ENCODE measurements around the gene SPRR2B.

DNA sequence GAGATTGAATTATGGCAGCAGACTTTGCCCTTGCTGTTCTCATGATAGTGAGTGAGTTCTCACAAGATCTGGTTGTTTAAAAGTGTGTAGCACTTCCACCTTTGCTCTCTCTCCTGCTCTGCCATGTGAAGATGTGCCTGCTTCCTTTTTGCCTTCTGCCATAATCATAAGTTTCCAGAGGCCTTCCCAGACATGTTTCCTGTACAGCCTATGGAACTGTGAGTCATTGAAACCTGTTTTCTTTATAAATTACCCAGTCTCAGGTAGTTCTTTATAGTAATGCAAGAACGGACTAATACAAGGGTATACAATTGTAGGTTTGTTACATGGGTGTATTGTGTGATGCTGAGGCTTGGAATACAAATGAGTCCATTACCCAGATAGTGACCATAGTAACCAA, 36.2 kb downstream of the SPRR2B start:
- TF ChIP-seq CTCF (IDR thresholded peaks at IDR 0.05; ENCODE audit: poor library complexity, severe bottlenecking) (no peak), MXI1 (conservative IDR thresholded peaks at IDR 0.05; ENCODE audit: poor library complexity, severe bottlenecking) (no peak), TAF1 (IDR thresholded peaks at IDR 0.05; ENCODE audit: low read depth) (no peak), SMC3 (conservative IDR thresholded peaks at IDR 0.05; ENCODE audit: poor library complexity) (no peak), EP300 (conservative IDR thresholded peaks at IDR 0.05; ENCODE audit: poor library complexity, severe bottlenecking) (no peak), POLR2AphosphoS5 (IDR thresholded peaks at IDR 0.05) (no peak), EZH2 (IDR thresholded peaks at IDR 0.05; ENCODE audit: borderline replicate concordance, insufficient read depth, low read length, poor library complexity, severe bottlenecking) (no peak), REST (IDR thresholded peaks at IDR 0.05; ENCODE audit: borderline replicate concordance) (no peak), RAD21 (conservative IDR thresholded peaks at IDR 0.05) (no peak)
